NCI-H1048 (cell line): ENCODE data around the gene LINC00305.

ENCODE experiments used
- DNase-seq: peaks from one replicate; lab custom pipeline; 2025; lab: John Stamatoyannopoulos, UW

The LINC00305 gene

DNA sequence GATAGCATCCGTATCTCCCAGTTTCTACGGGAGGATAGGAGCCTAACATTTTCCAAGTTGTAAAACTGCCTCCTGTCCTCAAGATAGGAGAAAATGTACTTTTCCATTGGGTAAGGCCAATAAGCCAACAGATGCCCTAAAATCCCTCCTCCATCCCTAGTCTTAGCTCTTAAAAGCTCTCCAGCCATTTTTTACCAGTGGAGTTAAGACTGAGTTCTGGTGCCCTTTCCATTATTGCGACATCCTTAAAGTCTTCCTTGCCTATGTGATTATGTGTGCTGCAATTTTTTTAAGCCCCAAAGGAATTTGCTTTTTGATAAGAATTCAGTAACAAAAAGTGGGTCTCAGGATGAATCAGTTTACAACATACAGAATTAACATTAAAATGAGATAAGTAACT is 33.0 kb downstream of the LINC00305 start:
- DNase-seq = no peak

DNA sequence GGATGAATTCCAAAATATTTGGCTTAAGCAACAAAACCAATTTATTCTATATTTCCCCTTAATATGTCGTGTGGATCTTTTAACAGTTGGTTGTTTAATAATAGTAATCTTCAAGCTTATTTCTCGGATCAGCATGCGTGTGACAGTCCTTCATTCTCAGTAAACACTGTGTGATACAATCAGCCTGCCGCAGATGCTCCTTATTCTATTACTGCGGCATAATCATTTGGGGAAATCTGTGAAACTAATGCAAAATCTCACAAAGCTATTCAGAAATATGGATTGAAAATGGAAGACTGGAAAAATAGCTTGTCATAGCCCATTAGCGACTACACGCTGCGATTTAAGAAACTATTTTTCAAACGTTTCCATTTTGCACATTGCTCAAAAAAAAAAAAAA is 36.9 kb downstream of the LINC00305 start:
- DNase-seq = no peak

DNA sequence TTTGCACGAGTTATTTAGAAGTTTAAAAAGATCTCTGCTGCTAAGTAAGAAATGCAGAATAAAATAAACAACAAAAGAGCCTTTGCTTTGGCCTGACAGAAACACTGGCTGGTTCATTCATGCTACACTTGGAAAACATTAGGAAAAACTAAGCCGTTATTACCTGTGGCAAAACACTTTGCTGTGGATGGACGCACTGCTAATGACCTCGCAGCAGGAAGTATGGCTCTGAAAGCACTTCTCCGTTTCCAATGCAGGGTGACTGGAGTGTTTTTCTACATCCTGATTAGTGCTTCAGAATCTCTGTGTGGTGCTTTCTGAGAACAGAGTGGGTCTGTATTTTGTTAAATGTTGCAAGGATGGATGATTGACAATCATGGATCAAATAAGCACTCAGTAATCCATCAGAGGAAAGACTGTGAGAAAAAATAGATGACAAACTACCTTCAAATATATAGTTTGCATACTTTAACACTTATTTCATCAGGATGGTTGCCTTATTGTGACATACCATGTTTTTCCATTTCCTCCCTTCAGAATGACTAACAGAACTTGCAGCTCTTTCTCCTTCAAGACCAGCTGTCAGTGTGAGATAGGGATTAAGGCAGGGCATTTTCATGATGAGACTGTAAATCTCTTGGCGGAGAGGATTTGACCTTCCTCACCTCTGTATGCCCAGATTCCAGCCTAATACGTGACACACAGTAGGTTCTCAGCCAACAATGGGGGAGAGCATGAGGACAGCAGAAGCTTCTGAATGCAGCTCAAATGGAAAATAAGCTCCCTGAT is 38.0 kb downstream of the LINC00305 start:
- no peak for DNase-seq

DNA sequence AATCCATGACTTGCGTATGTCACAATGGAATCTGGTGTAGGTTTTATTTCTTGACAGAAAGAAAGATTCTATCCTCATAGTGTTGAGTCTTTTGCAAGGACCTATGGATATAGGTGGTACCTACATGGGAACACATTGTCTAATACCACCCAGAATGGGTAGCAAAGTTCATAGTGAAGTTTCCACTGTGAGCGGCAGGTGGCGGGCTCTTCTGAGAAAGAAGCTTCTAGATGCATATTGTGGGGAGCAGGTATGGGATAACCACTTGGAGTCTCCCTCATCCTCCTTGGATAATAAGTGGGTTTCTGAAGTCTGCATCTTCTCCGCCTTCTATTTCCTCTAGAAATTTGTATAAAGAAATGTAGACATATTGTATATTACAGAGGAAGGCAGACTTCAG is 44.9 kb downstream of the LINC00305 start:
- DNase-seq = no peak

DNA sequence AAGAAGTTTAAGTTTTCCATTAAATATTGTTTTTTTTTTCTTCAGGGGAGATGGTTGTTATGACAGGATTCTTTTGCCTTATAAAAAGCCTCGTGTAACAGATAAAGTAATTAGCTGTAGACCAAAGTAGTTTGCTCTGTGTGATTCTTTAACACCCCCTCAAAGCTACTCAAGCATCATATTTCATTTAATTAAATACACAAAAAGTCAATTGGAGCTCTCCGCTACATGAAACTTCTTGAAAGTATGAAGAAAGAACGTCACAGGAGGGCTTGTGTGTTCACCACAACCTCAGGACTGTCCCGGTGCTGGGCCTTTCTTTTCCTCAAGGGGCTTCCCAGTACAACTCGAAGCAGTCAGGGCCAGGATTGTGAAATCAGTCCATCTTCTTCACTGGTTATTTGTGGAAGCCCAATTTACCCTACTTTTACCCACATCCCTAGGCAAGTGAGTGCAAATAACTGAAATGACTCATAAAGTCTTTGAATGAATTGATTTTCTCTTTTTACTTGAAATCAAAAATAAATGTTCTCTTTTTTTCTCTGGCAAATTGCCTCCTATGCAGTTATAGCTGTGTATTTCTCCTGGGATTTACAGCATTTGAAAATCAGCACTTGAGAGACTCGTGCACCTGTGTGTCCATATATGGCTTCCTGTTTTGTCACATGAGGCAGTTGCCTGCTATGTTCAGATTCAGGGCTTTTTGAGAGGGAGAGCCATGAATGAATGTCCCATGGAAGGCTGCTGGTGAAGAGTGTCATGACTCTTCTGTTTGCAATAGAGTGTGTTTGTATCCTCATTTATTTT is 48.6 kb downstream of the LINC00305 start:
- DNase-seq = no peak

DNA sequence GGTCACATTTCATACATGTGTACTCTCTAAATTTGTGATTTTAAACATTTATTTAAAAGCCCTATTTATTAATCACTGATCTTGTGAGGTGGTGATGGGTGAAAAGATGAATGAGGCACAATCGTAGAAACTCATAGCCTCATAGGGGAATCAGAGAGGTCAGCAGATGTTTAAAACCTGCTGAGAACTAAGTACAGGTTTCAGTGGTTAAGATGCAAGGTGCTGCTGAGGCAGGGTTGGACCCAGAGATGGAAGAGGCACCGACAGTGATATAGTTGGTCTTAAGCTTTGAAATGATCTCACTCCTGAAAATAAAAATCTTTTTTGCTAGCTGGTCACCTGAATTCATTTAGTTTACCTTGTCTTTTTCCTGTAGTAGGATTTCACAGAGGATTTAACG is 49.6 kb downstream of the LINC00305 start:
- DNase-seq = no peak

DNA sequence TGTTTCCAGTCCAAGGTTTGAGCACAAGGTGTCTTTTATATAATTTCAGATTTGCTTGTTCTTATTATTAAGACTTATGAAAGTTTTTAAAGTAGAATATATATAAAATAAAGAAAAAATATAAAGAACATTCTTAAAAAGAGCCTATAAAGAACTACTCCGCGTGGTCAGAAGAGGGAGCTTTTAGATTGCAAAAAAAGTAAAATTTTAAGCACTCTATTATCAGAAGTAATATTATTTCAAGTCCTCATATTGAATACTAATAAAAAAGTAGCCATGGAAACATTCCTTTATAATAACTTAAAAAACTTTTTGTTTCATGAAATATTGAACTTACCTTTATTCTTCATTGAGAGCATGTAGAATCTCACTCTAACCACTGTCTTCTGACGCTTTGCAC is 51.4 kb downstream of the LINC00305 start:
- no peak for DNase-seq

DNA sequence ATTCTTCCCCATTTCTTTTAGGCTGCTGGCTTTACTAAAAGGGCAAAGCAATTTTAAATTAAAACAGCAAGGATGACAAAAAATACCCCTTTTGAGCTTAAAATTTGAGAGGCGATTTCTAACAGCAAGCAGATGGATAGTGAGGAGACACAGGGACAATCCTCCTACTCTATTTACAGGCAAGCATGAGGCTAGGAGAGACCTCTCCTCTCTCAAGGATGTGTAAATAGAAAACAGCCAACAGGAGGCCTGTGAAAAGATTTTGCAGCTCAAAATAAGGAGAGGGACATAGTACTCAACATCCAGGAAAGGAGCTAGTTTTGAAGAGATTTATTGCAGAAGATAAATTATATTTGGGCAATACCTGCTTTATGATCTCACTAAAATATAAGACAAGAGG is 53.8 kb downstream of the LINC00305 start:
- DNase-seq = no peak

DNA sequence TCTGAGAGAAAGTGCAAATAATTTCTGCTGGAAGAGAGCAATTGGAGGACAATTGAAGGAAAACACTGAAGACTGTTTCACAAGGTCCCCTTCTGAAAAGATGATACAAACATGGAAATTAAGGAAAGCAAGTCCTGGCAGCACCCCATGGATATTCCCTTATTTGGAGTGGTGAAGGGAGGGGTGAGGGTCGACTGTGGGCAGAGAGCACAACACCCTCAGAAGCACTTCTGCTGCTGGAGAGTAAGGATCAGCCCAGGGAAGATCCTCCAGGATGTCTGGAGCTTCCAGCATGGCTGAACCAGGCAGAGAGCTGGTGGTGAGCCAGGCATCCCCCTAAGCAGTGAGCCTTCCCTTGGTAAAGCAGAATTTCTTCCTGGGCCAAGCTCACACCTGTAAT is 54.7 kb downstream of the LINC00305 start:
- DNase-seq = no peak

DNA sequence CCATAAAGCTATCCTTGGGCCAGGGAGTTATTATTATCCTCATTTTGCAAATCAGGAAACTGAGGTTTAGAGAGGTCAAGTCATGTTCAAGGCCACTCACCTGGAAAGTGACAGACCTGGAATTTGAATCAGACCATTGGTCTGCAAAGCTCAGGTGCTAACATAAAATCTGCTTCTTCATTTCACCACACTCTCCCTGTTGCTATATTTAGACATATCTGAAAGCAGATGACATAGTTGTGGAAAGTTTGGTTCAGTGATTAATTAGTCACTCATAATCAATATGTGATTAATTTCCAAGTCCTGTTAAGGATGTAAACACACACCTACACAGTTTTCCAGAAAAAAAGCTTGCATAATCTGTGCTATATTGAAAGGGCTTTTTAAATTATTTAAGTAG is 57.4 kb downstream of the LINC00305 start:
- no peak for DNase-seq

DNA sequence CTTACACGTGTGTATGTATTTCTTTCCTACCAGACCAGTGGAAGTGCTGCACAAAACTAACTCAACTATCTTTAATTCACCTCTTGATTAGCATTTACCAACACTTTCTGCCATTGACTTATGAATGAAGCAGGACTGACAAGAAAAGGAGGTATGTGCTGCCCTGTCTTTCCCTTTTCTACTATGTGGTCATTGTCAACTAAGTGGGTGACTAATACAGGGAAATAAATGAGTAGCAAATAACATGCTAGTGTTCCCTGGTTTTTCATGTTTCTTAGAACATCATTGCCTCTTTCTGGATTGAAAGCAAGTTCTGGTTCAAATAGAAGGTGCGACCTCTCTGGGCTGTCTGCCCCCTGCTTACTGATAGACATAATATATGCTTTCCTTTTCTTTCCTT is 58.0 kb downstream of the LINC00305 start:
- no peak for DNase-seq

DNA sequence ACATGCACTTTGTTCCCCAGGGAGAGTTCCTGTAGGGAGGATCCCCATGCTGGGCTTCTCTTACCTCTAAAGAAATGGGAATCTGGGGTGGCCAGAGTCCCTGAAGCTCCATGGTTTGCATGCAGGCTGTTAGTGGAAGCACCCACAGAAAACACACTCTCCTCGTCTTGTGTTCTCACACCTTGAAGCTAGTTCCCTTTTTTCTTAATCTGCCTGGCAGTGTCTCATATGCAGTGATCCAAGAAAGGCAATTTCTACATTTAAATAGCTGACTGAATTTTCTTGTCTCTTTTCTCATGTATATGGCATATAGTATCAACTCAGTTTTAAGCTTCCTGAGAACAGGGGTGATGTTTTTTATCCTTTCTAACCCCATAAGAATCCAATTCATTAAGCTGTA is 65.0 kb downstream of the LINC00305 start:
- DNase-seq = no peak

DNA sequence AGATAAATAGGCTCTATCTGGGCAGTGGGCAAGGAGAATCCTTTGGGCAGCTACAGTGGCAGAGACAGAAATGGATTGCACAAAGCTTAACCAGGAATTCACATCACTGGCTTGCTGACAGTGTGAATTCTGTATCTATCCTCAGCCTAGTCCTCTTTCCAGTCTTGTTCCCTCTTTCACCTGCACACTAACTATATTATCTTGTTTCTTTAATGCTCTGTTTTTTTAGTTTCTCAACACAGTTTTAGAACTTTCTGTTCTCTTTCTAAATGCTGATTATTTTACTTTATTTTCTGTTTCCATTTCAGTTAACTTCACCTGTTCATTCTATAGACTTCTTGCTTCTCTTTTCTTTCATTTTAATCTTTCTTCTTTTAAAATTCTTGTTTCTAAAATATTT is 66.4 kb downstream of the LINC00305 start:
- DNase-seq = no peak

DNA sequence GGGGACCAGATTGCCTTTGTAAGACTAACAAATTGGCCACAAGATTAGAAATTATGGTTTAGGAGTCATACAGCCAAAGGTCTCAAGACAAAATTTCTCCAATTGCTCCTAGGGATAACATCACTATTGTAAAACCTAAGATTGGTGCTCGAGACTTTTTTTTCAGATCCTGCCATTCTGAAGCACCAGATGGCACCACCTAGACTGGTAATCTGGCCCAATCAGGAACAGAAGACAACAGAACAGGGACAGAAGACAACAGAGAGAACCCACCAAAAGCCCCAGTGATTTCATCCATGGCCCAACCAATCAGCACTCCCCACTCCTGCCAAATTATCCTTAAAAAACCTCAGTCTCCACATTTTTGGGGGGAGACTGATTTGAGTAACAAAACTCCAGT is 66.8 kb downstream of the LINC00305 start:
- DNase-seq = no peak

DNA sequence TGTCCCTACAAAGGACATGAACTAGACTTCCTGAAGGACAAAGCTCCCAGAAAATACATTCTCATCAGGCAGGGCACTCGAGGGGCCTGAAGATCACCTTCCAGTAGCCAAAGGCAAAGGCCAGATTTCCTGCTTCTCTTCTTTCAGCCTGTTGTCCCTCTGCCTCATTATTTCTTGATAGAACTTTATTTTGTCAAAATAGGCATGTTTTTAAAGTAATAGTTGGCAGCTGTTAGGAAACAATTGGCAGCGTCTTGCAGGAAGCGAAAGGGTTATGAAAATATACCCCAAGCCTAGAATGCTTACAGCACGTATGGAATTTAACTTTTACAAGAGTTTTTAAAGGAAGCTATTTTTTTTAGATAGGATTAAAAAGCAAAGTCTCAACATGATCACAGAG is 74.9 kb downstream of the LINC00305 start:
- no peak for DNase-seq

DNA sequence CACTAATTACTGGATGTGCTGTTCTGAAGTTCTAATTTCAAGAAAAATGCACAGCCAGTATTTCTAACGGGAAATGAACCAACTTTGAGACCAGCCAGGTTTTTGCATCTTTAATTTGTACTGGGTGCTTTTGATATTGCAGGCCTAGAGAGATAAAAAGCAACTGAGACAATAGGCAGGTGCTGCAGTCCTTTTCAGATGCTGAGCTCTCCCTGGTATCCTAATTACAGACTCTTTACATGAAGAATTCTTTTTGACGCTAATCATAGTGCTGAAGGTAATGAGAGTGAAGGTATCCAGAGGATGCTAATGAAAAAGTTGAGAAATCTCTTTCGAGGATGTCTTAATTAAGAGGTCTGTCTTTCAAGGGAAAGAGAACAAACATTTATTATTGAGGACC is 93.9 kb downstream of the LINC00305 start:
- DNase-seq = no peak

DNA sequence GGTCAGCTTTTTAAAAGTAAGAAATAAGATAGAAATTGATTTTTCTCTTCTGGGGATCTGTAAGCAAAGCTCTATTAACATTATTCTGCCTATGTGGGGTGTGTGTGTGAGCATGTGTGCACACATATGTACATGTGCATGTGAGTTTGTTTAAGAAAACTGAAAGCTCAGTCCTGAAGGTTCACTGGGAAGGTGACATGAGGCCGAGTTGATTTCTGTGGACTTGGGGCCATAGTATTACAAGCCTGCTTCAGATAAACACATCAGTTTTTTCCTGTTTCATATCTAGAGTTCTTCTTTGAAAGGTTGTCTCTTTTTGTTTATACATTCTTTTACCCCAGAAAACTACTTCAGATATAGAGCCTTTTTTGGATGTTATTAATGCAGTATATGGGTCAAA is 95.6 kb downstream of the LINC00305 start:
- DNase-seq = no peak

DNA sequence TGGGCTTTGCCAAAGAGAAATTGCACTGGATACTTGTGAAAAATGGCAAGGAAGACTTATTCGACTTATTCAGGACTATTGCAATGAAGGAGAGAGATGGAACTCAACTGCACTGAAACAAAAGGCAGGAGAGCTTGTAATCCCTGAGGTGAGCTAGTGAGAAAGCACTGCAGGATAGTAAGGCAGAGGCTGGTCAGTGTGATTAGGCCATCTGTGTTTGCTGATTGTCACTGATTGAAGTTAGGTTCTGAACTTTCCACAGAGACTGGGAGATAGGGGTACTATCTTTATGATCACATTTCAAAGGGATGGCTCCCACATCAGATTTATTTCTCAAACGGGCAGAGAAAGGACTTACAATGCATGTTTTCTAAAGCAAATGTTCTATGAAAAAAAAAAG is 96.1 kb downstream of the LINC00305 start:
- no peak for DNase-seq

DNA sequence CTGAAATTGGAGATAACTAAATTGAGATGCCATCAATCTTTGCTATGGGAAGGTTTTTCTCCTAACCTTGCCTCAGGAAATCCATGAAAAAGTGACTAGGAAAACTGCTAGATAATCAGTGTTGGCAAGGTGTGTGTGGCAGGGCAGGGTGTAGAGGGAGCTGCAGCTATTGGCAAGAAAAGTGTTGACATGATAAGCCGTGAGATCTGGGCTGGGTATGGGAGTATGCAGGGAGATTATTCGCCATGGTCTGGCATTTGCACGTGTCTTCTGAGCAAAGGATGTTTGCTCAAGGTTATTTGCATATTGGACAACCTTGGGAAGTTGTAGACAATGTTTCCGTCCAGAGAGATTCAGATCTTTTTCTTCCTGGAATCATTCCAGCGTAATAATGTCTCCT is 104.3 kb downstream of the LINC00305 start:
- no peak for DNase-seq

DNA sequence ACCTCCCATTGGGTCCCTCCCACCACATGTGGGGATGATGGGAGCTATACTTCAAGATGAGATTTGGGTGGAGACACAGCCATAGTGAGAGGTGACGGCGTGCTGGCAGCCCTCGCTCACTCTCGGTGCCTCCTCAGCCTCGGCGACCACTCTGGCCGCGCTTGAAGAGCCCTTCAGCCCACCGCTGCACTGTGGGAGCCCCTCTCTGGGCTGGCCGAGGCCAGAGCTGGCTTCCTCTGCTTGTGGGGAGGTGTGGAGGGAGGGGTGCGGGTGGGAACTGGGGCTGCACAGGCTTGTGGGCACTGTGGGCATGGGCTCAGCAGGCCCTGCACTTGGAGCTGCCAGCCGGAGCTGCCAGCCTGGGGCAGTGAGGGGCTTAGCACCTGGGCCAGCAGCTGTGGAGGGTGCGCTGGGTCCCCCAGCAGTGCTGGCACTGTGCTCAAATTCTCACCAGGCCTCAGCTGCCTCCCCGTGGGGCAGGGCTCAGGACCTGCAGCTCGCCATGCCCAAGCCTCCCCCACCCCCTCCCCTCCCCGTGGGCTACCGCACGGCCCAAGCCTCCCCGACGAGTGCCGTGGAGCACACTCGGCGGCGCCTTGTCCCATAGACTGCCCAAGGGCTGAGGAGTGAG is 106.0 kb downstream of the LINC00305 start:
- no peak for DNase-seq

DNA sequence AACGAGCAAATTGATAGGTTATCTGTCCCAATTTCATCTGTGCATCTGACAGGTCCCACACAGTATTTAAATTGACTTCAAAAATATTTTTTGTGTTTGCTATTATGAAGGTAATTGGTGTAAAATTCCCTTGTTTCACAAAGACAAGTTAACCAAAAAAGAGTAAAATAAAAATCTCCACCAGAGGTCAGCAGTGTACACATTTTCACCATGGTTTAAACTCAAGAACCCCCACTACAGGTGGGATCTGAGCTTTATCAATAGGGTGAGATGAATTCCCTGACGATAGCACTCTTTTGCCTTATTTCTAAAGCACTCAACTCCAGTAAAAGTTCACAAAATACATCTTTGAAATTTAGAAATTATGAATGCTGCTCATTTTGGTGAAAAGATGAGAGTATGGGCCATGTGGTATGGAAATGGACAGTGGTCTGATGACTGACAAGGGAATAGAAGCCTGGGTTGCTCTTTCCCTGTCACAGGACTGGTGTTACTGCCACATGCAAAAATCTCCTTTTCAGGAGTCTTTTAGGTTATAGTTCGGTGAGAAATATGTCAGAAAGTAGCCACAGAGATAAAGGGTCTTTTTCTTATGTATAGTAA is 111.0 kb downstream of the LINC00305 start:
- DNase-seq = peak; percentile 10

DNA sequence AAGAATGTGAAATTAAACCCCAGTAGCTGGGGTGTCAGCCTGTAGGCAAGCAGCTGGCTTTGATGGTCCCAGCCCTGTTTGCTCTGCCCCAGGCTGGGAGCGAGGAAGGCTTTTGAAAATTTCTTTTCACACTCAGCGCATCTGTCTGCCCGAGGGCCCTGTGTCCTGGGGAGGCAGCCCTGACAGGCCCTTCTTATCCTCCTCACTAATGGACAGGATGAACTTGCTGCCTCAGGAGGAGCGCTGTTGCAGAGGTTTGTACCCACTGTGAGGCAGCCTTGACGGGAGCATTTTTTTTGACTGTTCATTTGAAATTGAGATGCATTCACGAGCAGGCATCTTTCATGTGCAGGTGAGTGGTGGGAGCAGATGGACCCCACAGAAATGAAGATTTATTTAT is 116.6 kb downstream of the LINC00305 start:
- DNase-seq = no peak

DNA sequence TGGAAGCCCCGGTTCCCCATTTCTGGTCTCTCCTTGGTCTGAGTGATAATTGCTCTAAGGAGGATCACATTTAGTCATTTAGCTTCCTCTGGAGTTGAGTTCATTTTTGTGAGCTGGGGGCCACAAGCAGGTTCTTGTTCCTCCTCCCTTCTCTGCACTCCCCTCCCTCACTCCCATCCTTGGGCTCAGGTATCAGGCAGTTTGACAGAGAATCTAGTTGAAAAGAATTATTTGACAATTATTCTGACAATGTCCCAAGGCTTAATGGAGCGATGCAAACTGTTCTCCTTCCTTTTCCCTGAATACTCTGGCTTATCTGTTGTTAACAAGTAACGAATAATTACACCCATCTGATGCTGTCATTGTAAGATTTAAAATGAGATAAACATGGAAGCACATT is 117.5 kb downstream of the LINC00305 start:
- DNase-seq = no peak
